Endometrial microvascular endothelial cells (primary cell): ENCODE measurements around the gene CWH43. TPM values are rescaled to one million over a fixed set of nuclear protein-coding genes. Genes with fewer than 3 reads are reported as not detected.
"Not testable (repeated sequence)": the region's sequence is repeated elsewhere in the genome, so short reads cannot be mapped to it uniquely, and the experiment has no call there.

Experiments
- in situ Hi-C: cut with HindIII; loops from 2 replicates; pipeline ENCODE4 v1.10.0; 2017; ENCODE audit warnings: low sequenced_read_pairs, low pct_unique_long_range_greater_than_20kb; ENCODE audit errors: inconsistent ontology term
- total RNA-seq: library from RNA; depleted of rRNA; stranded (reverse); fragments of >200 nt; gene quantifications from one replicate; pipeline ENCODE4 v1.2.3, GENCODE V29; 2015; ENCODE audit errors: inconsistent ontology term

Gene CWH43
- total RNA-seq, result not detected

DNA sequence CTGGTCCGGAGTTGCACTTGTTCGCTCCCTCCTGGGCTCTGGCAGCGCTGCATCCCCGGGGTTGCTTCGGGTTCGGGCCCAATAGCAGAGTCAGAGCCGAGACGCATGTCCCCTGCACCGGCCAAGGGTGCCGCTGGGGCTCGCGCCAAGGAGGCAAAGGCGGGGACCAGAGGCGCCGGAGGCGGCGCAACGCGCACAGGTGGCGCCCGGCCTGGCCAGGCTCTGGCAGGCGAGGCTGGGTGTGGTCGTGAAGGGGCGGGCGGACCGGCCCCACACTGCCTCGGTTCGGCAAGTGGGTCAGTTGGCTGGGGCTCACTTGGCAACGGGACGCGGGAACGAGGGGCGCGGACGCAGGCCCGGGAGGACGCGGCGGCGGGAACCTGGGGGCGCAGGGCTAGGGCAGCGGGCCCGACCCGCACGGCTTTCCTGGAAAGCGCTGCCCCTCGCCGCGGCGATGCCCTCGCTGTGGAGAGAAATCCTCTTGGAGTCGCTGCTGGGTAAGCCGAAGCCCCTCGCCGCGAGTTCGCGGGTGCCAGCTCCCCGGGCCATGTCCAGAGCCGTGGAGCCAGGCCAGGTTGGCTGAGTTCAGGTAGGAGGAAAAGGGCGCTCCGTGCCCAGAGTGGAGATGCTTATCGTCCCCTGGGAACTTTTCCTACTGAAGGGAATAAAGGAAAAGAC, at the start of gene CWH43:
CWH43 (plus strand) TSS at position 300 of the 678 bp plus-strand sequence; CDS start at position 455, 155 bp downstream.
- in situ Hi-C loops, result no loop called here

DNA sequence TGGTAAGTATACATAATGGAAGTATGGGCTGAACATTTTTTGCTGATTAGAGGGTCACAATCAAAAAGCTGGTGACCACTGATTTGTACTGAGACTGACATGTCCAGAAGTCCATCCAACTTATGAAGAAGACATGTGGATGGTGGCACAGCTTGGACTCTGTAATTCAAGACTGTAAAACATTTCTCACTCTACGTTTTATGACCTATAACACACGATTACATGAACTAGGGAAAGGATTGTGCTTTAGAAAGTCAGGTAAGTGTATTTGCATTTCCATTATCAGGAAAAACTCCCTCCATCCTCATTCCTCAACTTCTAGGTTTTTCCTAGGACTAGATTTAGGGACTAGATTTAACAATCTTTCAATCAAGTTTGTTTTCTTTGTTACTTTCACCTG, 49.0 kb upstream of the CWH43 start:
- in situ Hi-C loops, result no loop called here

DNA sequence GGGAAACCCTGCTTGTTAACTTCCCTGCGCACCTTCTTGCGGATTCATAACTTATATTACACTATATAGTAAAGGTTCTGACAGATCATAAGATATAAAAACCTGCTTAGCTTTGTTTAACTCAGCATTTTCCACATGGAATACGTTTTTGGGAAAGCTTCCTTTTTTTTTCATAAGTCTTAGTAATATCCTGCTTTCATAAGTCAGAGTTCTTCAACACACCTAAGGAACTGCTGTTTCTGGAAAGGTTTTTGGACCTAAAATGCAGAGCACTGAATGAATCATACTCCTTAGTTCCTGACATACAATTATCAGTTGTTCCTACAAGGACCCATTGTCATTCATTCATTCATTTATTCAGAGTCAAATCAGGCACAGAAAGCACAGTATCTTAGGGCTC, 47.2 kb upstream of the CWH43 start:
- in situ Hi-C loops, result no loop called here

DNA sequence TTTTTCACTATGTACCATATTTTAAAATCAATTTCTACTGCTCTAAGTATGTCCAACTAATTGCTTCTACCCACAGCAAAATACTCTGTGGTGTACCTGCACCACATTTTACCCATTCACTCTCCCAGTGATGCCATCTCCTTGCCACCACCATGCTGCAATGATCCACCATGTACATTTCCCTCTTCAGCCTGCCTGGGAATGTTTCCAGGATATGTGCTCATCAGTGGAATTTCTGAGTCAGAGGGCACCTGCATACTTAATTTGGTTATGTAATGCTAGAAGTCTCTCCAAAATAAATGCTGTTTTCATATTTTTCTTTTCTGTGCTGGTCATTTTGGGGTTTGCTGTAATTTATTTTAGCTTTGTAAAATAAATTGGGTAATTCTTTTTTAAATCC, 46.3 kb upstream of the CWH43 start:
- in situ Hi-C loops, result no loop called here

DNA sequence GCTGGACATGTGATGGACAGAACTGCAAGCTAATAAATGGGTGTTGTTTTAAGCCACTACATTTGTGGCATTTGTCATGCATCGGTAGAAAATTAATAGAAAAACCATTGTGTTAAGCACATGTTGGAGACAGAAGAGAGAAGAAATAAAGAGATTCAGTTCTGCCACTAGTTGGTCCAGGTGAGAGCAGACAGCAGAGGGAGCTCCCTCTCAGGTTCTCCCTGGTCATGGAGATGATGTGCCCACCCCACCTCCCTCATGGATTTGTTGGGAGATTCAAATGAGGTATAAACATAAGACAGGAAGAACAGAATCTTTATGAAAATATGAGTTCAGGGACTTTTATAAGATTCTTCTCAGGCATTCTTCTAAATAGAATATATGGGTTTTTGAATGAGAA, 42.7 kb upstream of the CWH43 start:
- in situ Hi-C loops, result no loop called here

DNA sequence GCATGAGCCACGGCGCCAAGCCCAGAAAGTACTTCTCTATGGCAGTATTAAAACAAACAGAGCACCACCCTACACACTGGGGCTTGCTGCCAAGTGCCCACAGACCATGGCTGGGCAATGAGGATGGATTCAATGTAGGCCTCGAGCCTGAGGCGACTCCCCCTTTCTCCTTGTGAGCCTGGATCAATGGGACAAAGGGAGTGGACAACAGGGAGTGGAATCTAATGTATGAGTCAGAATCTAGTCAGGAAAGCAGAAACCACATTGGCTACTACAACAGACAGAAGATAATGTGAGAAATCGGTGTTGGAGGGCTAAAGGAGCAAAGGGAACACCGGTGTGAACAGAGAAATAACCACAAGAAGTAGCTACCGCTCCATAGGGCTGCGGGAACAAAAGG, 41.8 kb upstream of the CWH43 start:
- in situ Hi-C loops, result no loop called here

DNA sequence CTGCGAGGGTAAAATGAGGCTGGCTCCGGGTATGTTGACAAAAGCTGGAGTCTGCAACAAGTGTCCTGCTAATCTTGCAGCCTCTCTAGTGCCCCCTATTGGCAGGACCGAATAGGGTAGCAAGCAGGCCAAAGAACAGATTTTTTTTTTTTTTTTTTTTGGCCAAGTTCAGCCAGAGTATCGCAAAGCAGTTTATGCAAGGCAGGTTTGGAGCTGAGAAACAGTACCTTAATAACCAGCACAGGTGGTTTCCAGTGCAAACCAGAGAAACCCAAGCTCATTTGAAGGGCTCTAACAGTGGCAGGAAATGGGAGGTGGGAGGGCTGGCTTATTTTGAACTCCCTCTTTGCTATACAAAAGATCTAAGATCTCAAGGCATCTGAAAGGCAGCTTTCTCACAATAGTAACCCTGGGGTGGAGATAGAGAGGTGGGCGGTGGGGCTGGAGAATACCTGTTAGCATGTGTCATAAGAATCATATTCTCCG, 41.3 kb upstream of the CWH43 start:
- in situ Hi-C loops, result no loop called here

DNA sequence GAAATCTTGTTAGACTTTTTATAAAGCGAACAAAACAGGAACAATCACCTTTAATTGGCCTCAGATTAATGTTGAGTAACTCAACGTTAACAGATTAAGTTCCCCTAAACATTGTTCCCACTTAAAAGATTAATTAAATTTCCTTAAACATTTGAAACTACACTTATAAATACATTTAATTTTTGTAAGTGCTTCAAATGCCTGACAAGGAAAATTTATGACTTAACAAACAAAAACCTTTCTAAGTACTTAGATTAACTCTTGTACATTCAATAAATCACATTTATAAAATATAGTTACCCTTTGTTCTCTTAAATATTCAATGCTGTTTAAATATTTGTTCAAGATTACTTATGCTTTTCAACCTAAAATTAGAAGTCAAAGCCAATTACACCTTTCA, 40.1 kb upstream of the CWH43 start:
- in situ Hi-C loops, result no loop called here

DNA sequence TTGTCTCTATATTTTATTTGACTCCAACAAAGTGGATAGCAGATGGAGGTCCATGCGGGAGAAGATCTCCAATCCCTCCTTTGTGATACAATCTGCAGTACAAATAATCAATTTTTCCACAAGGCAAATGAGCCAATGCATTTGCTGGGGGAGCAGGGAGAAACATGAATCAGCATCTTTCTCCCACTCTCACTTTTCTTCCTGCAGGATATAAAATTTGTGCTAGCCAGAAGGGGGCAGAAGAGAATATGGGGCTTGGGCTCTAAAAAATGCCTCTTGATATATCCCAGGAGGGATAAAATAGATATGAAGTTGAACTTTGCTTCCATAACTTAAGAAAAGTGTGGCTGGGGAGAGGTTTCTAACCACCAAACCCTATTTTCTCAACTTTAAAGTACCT, 38.3 kb upstream of the CWH43 start:
- in situ Hi-C loops, result no loop called here

DNA sequence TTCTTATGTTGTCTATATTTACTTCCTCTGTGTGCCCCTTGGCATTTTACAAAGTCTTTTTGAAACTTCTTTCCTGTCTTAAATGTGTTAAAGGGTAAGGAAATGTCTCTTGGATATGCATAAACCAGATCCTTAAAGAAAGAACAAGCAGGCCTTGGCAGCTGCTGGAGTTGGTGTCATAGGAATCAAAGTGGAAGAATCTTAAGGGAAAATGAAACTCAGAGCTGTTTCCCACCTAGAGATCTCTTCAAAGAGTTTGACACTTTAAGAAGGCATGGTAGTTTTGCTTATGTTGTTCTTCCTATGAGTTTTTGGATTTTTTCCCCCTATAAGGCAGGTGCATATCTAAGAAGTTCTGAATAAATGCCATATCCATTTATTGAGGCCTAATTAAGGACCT, 37.0 kb upstream of the CWH43 start:
- in situ Hi-C loops, result no loop called here

DNA sequence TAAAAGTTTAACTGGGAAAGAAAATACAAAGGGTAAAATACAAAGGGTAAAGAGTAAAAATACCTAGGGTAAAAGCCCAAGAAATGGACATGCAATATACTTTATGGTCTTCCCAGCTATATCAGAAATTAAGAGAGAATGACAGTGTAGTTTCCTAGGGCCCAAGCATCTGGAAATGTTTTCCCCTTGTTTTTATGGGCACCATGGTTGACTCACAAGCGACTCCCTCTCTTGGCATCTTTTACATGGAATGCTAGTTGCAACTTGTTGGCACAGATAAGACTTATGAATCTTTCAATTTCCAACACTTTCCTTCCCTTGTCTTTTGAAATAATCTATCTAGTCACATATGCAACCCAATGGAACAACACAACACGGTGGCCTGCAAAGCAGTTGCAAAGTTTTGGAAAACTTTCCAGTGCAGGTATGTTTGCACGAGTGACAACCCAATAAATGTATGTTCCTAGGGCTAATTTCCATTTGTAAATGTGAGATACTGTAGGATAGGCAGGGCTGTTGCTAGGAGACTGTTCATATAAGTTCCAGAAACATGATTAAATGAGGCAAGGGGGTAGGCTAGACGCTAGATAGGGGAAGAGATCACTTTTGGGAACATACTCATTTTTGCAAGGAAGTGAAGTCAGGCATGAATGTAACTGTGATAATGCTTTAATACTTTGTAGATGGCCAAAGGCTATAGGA, 36.4 kb upstream of the CWH43 start:
- in situ Hi-C loops, result no loop called here

DNA sequence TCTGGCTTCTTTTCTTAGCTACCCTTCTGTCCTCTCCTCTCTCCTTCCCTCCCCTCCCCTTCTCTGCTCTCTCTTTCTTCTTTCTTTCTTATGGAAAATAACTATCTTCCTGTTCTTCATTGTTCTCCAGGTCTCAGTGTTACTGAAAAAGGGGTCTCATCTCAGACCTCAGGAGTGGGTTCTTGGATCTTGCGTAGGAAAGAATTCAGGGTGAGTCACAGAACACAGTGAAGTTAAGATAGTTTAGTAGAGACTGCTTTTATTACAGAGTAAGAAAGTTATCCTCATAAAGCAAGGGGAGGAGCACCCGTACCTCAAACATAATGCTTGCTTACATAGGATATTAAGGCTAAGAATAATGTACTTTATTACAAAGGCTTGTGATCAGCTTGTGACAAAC, 31.8 kb upstream of the CWH43 start:
- in situ Hi-C loops, result no loop called here

DNA sequence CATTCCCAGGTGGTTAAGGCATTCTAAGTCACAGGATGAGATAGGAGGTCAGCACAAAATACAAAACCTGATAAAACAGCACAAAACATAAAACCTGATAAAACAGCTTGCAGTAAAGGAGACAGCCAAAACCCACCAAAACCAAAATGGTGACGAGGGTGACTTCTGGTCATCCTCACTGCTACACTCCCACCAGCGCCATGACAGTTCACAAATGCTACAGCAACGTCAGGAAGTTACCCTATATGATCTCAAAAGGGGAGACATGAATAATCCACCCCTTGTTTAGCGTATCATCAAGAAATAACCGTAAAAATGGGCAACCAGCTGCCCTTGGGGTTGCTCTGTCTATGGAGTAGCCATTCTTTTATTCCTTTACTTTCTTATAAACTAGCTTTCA, 28.7 kb upstream of the CWH43 start:
- in situ Hi-C loops, result not testable (repeated sequence)

DNA sequence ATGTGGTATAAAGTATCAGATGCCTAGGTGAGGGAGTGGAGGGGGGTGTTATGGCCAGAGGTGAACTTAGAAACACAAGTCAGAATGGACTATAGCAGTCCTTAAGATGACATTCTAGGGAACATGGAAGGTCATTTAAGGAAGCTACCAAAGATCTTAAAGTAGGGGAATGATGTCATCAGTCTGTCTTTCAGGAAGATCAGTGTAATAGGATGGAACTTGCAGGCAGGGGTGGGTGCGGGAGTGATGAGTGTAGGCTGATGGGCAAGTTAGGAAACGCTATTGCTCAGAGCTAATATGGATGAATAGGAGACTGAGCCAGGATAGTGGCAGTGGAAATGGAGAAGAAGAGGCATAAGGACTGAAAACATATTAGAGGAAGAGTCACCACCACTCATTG, 27.5 kb upstream of the CWH43 start:
- in situ Hi-C loops, result no loop called here

DNA sequence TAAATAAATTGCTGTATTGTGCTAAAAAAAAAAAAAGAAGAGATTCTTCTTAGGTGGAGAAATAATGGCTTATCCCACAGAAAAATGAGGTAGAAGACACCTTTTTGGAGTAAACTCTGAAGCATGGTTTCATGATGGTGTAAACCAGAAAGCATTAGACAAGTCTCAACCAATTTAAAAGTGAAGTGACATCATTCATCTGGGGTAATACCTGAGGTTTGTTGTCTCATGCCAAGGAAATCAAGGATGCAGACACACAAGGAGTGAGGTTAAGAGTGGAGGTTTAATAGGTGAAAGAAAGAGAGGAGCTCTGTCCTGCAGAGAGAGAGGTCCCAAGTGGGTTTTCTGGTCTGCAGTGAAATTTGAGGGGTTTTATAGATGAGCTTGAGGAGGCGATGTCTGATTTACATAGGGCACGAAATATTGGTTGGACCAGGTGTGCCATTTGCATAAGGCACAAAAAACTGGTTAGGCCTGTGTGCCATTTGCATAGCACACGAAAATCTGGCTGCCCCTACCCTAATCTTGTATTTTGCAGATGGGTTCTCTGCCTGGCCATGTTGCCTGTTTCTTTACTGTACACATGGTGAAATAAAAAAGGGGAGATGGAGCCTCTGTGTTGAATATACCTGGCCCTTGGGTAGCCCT, 25.0 kb upstream of the CWH43 start:
- in situ Hi-C loops, result no loop called here

DNA sequence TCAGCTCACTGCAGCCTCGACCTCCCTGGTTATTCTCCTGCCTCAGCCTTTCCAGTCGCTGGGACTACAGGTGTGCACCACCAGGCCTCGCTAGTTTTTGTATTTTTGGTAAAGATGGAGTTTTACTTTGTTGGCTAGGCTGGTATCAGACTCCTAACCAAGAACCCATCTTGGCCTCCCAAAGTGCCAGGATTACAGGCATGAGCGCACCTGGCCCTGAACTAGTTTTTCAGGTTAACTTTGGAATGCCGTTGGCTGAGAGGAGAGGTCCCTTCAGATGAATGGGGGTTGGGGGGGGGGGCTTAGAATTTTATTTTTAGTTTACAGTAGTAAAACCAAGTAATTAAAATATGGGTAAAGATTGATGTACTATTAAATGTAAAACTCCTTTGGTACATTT, 23.4 kb upstream of the CWH43 start:
- in situ Hi-C loops, result no loop called here

DNA sequence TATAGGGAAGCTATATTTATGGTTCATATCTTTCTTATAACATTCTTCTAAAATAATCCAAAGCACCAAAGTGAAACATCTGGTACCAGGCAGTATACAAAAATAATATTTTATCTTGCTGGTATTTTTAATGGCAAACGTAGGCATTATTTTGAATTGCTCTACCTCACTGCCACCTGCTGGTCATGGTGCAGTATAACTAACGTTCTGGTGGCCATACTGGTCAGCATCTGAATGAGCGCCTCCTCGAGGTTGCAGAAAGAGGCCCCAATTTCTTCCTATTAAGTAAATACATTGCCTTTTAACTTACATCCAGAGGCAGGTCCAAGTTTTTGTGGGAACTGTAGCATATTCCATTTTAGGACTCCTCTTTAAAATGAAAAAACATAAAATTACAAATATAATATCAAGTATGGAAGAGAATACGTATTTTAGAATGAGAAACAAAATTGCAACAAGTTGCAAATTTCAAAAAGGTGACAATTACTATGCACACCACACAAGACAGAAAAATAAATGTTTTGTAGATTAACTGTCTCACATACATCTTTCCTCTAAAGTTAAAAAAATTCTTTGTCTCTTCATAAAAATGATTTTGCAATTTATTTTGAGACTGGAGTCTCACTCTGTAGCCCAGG, 22.9 kb upstream of the CWH43 start:
- in situ Hi-C loops, result no loop called here

DNA sequence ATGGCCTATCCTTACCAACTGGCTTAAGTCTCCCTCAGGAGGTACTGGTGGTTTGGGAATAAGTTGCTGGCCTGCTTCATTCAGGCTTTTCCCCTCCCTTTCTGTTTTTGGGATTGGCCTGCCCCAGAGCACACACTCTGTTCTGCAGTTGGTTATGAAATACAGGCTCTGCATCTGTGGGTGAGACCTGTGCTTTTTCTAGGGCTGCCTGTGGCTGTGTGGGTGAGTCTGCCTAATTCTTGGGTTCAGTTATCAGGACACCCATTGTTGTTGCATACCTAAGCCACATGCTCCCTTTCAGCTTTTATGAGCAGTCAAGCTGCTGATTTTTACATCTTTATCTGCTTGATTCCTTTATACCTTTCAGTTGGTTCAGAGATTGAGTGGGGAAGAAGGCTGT, 19.0 kb upstream of the CWH43 start:
- in situ Hi-C loops, result no loop called here

DNA sequence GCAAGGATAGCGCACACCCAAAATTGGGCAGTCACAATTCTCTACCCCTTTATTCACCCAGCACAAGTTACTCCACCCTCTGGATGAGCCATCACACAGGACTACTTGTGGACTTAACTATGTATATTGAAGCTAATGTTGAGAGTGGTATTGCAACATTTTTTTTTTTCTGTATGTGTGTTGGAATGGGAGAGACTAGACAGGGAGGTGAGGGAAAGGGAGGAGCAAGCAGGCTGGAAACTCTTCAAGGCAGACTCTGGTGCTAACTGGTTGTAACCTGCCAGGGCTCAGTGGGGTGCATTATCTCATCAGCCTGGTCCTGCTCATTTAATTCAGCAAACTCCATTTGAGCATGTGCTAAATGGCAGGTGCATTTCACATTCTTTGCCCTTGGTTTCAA, 18.4 kb upstream of the CWH43 start:
- in situ Hi-C loops, result no loop called here

DNA sequence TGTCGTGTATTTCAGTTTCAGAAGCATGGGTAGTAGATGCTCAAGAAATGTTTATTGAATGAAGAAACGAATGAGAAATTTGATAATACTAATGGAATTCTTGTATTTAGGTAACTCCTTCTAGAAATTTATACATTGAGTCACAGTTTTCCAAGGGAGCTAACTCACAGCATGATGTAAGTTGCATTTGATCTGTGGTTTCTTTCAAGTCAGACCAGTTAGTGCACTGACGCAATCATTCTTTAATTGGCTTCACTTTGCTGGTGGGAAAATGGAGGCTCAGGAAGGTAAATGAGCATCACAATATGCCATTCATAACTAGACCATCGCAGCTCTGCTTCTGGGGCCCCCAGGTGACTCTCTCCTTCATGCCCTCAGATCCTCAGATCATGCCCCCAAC, 17.3 kb upstream of the CWH43 start:
- in situ Hi-C loops, result no loop called here
